ENCODE results near the gene C15orf40. TPM values are rescaled to one million over a fixed set of nuclear protein-coding genes. Genes with fewer than 3 reads are reported as not detected.

Gene C15orf40
- total and polyA plus RNA-seq, 9 of the 15 experiments (the other 6 are each of a cell fraction or from before 2014, with no cell fraction given) = 15.9 to 52.0 (median 27.0) TPM

DNA sequence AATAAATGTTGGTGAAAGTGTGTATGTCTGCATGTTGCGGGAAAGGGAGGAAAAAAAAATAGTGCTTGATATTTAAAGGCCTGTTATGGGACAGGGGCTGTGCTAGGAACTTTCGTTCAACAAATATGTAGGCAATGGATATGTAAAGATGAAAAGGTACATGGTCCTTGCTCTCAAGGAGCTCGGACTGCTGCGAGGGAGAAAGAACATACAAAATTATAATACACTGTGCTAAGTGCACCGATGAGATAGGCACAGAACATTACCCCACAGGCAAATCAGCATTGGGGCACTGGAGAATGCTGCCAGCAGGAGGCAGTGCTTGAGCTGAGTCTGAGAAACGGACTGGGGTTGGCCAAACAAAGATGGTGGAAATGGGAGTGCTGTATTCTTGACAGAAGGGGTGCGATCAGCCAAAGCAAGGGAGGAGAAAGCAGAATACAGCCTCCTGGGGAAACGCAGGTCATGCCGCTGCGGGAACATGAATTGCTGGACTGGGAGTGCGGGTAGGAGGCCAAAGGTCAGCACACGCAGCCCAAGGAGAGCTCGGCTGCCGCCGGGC is 649 bp downstream of the C15orf40 start (continued):
- TF ChIP-seq, protein P1, sequence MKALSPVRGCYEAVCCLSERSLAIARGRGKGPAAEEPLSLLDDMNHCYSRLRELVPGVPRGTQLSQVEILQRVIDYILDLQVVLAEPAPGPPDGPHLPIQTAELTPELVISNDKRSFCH (CRISPR knock-in tag; IDR thresholded peaks at IDR 0.05) = no peak
- TF ChIP-seq, protein P1 (tag; IDR thresholded peaks at IDR 0.05) = peak; percentile 14; the same call in 1 of the 2 replicates
- peak; percentile 53 for TF ChIP-seq BRD9 (IDR thresholded peaks at IDR 0.05; ENCODE audit: low read depth, partially characterized antibody)
- peak; percentile 43; the same call in 1 of the 2 replicates for TF ChIP-seq BHLHE40 (IDR thresholded peaks at IDR 0.05; ENCODE audit: low read length)
- no peak for TF ChIP-seq COPS2 (conservative IDR thresholded peaks at IDR 0.05)
- TF ChIP-seq SNIP1 (IDR thresholded peaks at IDR 0.05; ENCODE audit: low read depth) = no peak
- no peak for TF ChIP-seq ZZZ3 (IDR thresholded peaks at IDR 0.05)
- TF ChIP-seq, protein P2, sequence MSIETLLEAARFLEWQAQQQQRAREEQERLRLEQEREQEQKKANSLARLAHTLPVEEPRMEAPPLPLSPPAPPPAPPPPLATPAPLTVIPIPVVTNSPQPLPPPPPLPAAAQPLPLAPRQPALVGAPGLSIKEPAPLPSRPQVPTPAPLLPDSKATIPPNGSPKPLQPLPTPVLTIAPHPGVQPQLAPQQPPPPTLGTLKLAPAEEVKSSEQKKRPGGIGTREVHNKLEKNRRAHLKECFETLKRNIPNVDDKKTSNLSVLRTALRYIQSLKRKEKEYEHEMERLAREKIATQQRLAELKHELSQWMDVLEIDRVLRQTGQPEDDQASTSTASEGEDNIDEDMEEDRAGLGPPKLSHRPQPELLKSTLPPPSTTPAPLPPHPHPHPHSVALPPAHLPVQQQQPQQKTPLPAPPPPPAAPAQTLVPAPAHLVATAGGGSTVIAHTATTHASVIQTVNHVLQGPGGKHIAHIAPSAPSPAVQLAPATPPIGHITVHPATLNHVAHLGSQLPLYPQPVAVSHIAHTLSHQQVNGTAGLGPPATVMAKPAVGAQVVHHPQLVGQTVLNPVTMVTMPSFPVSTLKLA (conservative IDR thresholded peaks at IDR 0.05) = no peak
- TF ChIP-seq ATF4 (CRISPR knock-in tag; IDR thresholded peaks at IDR 0.05) = no peak
- TF ChIP-seq TEAD1 (CRISPR knock-in tag; IDR thresholded peaks at IDR 0.05) = peak; percentile 31 to 87; a peak in 3 of 4 replicates
- TF ChIP-seq ELF4 (CRISPR knock-in tag; IDR thresholded peaks at IDR 0.05) = no peak
- TF ChIP-seq HLTF (IDR thresholded peaks at IDR 0.05) = no peak
- TF ChIP-seq, protein P3, sequence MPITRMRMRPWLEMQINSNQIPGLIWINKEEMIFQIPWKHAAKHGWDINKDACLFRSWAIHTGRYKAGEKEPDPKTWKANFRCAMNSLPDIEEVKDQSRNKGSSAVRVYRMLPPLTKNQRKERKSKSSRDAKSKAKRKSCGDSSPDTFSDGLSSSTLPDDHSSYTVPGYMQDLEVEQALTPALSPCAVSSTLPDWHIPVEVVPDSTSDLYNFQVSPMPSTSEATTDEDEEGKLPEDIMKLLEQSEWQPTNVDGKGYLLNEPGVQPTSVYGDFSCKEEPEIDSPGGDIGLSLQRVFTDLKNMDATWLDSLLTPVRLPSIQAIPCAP (CRISPR knock-in tag; IDR thresholded peaks at IDR 0.05; ENCODE audit: borderline replicate concordance) = no peak
- TF ChIP-seq REST (IDR thresholded peaks at IDR 0.05; ENCODE audit: borderline replicate concordance) = peak; percentile 80; the same call in 1 of the 2 replicates
- TF ChIP-seq REST (CRISPR knock-in tag; IDR thresholded peaks at IDR 0.05; ENCODE audit: low read depth) = no peak; the same call in 1 of the 2 replicates
- TF ChIP-seq SIN3A (IDR thresholded peaks at IDR 0.05; ENCODE audit: borderline replicate concordance in 2 of 2, control insufficient read depth in 1 of 2, low read depth in 2 of 2, low read length in 2 of 2) = 0 out of 4 replicates have a peak, but pooled peaks of 1 of the 2 experiments have one; percentile 5

All from K562 (cell line).